GM21786 (cell line): ENCODE data around the gene KISS1R.
"Not testable (repeated sequence)": the region's sequence is repeated elsewhere in the genome, so short reads cannot be mapped to it uniquely, and the experiment has no call there.

ENCODE experiments used
- ATAC-seq: cut with Tn5 transposase; IDR thresholded peaks from one replicate; pipeline ENCODE4 v1.9.1; 2021; ENCODE audit not compliant: unreplicated experiment

Gene KISS1R

DNA sequence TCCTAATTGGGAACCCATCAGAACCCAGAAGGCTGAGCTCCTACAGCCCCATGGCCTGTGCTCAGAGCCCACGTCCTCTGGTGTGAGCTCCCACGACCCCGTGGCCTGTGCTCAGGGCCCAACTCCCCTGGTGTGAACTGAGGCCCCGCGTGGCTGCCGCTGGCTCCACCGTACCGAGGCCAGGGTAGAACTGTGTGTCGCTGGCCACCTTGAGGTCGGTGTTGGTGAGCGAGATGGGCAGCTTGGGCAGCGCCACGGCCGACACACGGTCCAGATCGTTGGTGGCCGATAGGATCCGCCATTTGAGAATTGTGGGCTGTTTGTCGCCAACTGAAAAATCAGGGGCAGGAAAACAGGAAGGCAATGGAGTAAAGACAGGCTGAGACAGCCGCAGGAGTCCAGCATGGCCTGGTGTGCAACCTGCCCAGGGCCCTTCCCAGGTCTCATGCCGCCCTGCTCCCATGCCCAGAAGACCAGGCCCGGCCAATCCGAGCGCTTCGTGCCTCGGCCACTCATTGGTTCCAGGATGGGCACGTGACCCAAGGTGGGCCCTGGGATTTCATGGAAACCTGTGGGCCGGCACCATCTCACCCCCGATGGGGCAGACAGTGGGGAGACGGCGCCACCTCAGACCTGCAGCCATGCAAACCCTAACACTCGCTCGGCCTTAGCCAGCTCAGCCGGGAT lies 35.6 kb upstream of the KISS1R start:
- no peak for ATAC-seq

DNA sequence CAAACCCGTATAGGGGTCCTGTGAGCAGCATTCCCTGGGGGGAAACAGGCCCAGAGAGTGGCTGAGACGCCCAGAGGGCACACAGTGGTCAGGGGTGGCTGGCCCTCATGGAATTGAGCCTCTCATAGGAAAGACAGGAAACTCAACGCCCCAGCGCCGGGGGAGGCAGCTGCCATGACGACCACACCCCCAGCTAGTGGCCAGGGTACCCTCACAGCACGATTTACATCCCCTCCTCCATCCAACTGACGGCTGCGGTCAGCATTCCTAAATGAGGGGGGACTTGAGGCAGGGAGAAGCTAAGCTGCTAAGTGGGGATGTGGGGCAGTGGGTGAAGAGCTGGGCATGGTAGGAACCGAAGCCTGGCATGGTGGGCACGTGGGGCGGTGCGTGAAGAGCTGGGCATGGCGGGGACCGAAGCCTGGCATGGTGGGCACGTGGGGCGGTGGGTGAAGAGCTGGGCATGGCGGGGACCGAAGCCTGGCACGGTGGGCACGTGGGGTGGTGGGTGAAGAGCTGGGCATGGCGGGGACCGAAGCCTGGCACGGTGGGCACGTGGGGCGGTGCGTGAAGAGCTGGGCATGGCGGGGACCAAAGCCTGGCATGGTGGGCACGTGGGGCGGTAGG lies 34.1 kb upstream of the KISS1R start:
- ATAC-seq = no peak

DNA sequence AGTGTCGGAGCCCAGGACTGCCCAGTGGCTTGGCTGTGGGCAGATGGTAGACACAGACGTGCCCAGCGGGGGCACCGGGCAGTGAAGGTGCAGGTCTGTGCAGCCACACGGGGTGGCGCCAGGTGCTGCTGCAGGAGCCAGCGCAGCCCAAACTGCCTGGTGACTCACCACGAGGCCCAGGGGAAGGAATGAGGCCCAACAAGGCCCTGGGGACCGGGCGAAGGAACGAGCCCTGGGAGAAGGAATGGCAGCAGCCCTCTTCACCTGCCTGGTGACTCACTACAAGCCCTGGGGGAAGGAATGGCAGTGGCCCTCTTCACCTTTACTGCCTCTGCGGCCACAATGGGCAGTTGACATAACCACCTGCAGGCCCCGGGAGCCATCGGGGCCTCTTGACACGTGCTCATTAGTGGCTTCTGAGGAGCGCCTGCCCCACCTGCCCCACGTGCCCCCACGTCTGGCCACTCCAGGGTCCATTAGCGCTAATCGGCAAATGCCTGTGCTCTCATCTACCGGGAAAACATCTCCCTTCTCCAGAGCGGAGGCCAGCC lies 33.4 kb upstream of the KISS1R start:
- no peak for ATAC-seq

DNA sequence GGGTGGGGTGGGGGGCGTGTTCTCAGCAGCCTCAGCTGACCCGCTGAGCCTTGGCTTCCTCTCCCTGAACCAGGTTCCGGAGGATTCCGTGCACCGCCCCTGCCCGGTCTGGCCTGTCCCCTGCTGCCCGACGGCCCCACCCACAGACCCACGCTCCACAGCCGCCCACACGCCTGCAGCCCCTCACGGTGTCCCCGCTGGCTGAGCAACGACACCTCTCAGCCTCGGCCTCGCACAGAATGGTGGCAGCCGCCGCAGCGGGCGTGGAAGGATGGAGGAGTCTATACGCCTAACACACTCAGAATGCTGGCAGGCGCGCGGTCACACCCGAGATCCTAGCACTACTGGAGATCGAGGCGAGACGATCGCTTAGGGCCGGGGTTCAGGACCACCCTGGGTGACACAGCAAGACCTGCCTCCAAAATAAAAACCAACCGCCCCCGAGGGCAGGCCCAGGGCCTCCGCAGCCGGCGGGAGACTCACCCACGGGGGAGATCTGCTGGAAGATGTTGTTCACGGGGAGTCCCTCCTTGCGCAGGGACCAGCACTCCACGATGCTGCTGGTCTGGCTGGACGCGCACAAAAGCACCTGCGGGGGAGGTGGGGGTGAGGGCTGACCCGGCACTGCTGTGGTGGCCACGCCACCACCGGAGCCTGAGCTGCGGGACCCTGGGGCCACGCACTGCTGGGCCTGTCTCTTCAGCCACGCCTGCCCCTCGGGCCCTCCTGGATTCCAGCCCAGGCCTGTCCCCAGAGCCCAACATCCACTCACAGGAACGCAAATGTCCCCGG lies 32.5 kb upstream of the KISS1R start:
- no peak for ATAC-seq

DNA sequence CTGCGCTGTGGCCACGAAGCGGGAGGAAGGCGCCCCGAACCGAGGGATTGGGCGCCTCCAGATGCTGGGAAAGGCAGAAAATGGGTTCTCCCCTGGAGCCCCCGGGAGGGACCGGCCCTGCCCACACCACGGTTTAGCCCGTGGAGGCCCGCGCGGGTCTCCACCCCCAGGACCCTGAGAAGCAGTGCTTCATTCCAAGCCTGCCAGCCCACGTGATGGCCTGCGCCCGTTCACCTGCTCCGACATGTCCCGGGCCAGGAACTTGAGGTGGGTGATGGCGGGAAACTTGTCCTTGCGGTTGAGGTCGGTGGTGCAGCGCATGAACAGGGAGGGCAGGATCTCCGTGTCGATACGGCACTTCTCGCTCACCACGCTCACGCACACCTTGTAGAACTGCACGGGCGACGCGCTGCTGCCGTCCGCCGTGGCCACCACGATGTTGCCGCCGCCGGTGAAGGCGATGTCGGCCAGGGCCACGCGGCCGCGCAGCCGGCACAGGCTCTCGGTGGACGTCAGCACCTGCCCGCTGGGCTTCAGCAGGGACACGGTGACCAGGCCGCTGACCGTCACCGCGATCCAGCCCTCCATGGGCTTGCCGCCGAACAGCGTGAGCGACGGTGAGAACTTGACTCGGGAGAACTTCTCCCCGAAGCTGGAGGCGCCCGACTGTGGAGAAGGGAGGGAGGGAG lies 31.5 kb upstream of the KISS1R start:
- ATAC-seq = no peak

DNA sequence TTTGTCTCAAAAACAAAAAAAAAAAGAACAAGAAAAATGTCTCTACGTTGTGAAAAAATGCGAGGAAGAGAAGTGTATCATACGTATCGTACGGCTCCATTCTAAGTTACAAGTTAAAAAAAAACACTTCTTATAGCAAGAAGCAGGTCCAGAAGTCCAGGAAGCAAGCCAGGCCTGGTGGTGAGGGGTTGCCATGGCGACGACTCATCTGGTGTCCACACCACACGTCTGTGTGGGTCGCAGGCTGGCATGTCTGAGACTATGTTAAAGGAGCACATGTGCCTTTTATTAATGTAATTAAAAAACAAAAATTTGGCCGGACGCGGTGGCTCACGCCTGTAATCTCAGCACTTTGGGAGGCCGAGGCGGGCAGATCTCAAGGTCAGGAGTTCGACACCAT lies 30.1 kb upstream of the KISS1R start:
- ATAC-seq = no peak

DNA sequence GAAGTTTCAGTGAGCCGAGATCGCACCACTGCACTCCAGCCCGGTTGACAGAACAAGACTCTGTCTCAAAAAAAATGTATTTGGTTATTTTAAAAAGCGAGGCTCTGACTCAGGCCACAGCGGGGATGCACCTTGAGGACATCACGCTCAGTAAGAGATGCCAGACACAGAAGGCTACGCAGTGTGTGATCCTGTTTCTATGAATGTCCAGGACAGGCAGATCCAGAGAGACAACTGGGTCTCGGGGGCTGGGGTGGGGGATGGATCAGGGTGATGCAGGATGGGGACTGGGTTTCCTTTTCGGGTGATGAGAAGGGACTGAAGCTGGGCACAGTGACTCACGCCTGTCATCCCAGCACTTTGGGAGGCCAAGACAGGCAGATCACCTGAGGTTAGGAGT lies 29.5 kb upstream of the KISS1R start:
- no peak for ATAC-seq

DNA sequence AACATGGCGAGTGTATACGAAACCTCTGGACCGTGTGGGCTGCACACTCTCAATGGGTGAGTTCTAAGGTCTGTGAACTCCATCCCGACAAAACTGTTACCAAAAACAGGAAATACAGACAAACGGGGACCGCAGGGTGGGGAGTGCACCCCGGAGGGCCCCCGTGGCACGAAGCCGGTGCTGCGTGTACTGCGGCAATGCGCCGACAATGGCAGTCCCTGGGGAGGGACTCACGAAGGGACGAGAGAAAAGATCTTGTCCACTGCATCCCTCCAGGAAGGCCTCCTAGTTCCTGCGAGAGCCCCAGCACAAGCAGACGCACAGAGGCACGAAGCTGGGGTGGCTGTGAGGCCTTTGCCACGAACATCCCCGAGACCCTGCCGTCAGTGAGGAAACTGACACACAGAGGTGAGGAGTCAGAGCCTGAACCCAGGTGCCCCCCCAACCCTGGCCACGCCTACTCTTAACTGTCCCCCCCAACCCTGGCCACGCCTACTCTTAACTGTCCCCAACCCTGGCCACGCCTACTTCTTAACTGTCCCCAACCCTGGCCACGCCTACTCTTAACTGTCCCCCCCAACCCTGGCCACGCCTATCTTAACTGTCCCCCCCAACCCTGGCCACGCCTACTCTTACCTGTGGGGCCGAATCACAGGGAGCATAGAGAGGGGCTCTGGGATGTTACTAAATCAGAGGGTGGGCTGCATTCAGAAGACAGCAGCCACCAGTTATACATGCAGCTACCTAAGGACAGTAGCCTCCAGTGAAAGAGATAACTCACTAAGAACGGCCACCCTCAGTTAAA lies 28.4 kb upstream of the KISS1R start:
- no peak for ATAC-seq

DNA sequence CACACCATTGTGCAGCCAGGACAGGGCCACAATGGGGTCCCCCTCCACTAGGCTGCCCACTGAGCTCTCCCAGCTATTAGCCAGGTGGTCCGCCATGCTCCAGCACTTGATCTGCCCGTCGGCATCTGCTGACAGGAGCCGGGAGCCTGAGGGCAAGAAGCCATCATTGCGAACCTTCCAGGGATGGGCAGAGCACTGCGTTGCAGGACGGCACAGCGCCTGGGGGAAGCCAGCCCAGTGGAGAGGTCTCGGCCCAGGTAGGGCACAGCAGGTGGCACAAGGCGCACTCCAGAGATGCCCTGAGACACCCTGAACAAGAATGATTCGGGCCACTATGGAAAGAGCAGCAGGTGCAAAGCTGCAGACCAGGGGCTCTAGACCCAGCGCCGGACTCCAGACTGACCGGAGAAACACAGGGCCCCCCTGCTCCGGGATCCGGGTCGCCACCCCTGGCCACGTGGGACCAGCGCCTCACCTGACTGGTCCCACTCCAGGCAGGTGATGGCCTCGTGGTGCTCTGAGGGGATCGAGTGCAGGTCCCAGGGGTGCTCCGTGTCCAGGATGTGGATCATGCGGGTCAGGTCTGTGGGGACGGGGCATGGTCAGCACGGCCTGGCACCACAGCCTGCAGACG lies 27.4 kb upstream of the KISS1R start:
- ATAC-seq = no peak

DNA sequence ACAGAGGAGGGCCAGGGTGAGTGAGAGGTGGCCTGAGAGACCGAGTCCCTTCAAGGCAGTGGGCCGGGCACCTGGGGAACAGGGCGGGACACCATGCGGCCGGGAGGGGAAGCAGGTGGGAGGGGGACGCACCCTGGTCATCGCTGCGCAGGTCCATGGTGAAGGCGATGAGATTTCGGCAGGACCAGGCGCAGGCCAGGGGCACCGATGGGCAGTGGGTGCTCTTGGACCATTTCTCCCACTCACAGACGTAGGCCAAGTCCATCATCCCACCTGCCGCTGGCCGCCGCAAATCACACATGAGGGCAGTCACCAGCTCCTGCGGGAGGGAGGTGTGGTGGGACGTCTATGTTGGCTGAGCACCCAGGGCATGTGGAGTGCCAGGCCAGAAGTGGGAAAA lies 26.3 kb upstream of the KISS1R start:
- ATAC-seq = no peak

DNA sequence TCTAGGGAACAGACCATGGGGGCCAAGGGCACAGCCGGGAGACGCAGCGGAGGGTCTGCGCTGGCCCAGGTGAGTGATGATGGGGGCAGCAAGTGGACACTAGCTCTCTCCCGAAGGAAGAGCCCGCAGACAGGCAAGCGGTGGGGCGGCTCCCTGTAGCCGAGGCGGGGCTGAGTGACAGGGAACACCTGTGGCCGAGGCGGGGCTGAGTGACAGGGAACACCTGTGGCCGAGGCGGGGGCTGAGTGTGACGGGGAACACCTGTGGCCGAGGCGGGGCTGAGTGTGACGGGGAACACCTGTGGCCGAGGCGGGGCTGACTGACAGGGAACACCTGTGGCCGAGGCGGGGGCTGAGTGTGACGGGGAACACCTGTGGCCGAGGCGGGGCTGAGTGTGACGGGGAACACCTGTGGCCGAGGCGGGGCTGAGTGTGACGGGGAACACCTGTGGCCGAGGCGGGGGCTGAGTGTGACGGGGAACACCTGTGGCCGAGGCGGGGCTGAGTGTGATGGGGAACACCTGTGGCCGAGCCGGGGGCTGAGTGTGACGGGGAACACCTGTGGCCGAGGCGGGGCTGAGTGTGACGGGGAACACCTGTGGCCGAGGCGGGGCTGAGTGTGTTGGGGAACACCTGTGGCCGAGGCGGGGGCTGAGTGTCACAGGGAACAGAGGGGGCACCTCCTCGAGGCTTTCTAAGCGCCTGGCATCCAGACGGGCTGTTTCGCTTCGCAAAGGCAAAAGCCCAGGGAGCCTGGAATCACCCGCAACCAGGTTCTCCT lies 25.5 kb upstream of the KISS1R start:
- ATAC-seq = not testable (repeated sequence)

DNA sequence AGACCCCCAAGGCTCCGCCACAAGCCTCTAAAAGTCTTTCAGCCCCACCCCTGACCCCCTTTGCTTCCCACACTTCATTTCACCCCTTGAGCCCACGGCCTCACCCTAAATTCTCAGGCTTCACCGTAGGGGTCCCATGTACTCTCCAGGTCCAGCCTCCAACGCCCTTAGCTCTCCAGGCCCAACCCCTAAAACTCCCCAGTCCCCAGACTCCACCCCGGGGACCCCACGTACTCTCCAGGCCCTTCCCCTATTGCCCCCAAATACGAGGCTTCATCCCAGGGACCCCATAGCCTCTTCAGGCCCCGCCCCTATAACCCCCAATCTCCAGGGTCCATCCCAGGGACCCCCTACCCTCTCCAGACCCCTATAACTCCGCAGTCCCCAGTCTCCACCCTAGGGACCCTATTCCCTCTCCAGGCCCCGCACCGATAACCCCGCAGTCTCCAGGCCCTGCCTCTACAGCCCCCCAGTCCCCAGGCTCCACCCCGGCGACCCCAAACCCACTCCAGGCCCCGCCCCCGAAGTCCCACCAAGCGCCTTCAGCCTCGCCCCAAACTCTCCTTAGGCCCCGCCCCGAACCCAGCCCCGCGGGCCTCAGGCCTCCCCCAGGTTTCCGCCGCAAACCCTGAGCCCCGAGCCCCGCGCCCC lies 24.8 kb upstream of the KISS1R start:
- no peak for ATAC-seq

DNA sequence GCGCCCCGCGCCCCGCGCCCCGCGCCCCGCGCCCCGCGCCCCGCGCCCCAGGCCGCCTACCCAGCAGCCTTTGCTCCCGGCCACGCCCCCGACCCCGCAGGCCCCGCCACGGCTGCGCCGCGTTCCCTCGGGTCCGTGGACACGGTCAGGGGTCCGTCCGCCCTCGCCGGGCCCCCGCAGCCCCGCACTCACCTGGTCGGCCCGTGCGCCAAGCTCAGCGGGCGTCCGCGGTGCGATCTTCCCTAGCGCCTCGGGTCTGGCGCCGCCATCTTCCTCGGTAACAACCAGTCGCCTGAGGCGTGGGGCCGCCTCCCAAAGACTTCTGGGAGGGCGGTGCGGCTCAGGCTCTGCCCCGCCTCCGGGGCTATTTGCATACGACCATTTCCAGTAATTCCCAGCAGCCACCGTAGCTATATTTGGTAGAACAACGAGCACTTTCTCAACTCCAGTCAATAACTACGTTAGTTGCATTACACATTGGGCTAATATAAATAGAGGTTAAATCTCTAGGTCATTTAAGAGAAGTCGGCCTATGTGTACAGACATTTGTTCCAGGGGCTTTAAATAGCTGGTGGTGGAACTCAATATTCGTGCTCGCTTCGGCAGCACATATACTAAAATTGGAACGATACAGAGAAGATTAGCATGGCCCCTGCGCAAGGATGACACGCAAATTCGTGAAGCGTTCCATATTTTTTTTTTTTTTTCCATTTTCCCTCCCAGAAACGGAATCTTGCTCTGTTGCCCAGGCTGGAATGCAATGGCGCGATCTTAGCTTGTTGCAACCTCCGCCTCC lies 24.0 kb upstream of the KISS1R start, which contains the start of the genes MED16 and RNU6-9:
Gene MED16 (minus strand): TSS at position 294 of the 796 bp plus-strand sequence. CDS start 2,056 bp downstream, outside the sequence.
Gene RNU6-9 (plus strand): TSS at position 591 of the 796 bp plus-strand sequence.
- ATAC-seq = peak; percentile 61

DNA sequence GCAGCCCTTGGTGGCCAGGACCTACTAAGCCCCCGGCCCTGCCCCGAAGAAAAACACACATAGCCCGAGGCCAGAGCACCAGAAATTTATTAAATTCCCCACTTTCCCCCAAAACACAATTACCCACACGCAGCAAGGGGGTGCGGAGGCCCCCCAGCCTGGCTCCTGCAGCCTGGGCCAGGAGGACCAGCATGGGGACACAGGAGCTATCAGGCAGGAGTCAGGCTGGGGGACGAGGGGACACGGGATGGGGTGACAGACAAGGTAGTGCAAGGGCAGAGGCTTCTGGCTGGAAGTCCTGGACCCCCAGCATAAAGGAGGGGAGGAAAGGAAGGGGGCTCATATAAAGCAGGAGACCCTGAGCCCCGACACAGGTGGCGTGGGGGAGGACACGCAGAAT lies 20.7 kb upstream of the KISS1R start:
- ATAC-seq = no peak

DNA sequence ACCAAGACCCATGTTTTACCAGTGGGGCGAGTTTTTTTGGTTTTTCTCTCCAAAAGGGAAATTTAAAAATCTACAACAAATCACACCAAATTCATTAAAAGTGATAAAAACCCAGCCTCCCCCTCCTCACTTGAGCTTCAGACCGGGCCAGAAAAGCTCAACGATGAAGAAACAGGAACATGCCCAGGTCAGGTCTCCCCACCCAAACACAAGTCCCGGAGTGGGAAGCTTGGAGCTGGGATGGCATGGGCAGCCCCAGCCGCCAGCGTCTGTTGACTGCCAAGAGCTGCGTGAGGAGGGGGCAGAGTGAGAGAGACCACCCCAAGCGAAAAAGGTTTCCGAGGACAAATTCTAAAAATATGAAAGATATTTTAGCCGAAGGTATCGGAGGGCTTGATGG lies 20.1 kb upstream of the KISS1R start:
- ATAC-seq = no peak

DNA sequence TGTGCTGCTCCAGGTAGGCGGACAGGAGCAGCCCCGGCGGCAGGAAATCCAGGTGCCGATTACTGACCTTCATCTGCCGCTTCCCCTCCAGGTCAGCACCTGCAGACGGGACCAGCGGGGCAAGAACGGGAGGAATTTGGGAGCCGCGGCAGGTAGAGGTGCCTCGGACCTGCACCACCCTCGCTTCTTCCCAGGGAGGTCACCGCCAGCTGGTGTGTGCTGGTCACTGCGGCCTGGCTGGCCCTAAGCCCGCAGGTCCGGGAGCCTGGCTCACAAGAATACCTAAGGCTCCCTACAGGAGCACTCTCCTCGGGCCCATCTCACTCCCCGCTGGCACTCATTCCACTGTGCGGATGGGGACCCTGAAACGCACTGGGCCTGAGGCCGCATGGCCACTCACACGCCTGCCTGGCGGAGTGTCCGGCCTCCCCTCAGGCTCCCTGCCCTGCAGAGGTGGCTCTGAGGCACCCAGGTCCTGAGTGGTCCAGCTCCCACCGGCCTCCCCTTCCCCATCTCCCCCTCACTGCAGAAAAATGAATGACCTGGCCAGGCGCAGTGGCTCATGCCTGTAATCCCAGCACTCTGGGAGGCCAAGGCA lies 19.6 kb upstream of the KISS1R start:
- ATAC-seq = no peak

DNA sequence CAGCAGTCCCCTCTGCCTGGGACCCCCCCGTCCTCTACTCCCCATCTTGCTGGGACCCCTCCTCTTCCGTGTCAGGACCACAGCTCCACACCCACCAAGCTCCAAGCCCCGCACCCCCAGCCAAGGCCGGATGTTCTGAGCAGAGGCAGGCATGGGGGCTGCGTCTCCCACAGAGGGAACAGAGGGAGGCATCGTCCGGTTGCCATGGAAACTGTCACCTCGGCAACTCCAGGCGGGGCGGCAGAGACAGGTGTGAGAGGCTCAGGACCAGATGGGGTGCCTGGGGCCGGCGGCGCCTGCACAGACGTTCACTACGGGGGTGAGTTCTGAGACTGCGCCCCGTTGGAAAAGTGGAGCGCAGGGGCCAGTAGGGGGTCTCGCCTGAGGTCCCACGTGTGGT lies 18.5 kb upstream of the KISS1R start:
- no peak for ATAC-seq
